Measurements from ENCODE around the gene TFEC.

The TFEC gene

GRCh38 chr7:115973406-115973805 is 57.2 kb downstream of the TFEC start:
- no peak for TF ChIP-seq CTCF (IDR thresholded peaks at IDR 0.05; ENCODE audit: low read depth, low read length, missing control alignments)
- no peak for DNase-seq (ENCODE audit: extremely low read depth, low read depth)
- H3K4me3 ChIP-seq (replicated peaks; ENCODE audit: low read depth, low read length): no peak overlapping the region

- no peak overlapping the region for H3K4me3 ChIP-seq (replicated peaks; ENCODE audit: low read depth, low read length)
- no peak for TF ChIP-seq CTCF (IDR thresholded peaks at IDR 0.05; ENCODE audit: low read depth, low read length, missing control alignments)
- no peak for DNase-seq (ENCODE audit: extremely low read depth, low read depth)
Observed at GRCh38 chr7:115971506-115971905, 59.1 kb downstream of the TFEC start.

GRCh38 chr7:115968596-115968995 is 62.0 kb downstream of the TFEC start:
- H3K4me3 ChIP-seq (replicated peaks; ENCODE audit: low read depth, low read length): no peak overlapping the region
- TF ChIP-seq CTCF (IDR thresholded peaks at IDR 0.05; ENCODE audit: low read depth, low read length, missing control alignments): no peak
- DNase-seq (ENCODE audit: extremely low read depth, low read depth): no peak

GRCh38 chr7:115968171-115968570 is 62.4 kb downstream of the TFEC start:
- H3K4me3 ChIP-seq (replicated peaks; ENCODE audit: low read depth, low read length): no peak overlapping the region
- no peak for DNase-seq (ENCODE audit: extremely low read depth, low read depth)
- TF ChIP-seq CTCF (IDR thresholded peaks at IDR 0.05; ENCODE audit: low read depth, low read length, missing control alignments): no peak

GRCh38 chr7:115965796-115966475 is 64.6 kb downstream of the TFEC start:
- DNase-seq (ENCODE audit: extremely low read depth, low read depth): no peak
- no peak for TF ChIP-seq CTCF (IDR thresholded peaks at IDR 0.05; ENCODE audit: low read depth, low read length, missing control alignments)

GRCh38 chr7:115965236-115965635 is 65.3 kb downstream of the TFEC start:
- TF ChIP-seq CTCF (IDR thresholded peaks at IDR 0.05; ENCODE audit: low read depth, low read length, missing control alignments): no peak
- no peak overlapping the region for H3K4me3 ChIP-seq (replicated peaks; ENCODE audit: low read depth, low read length)
- no peak for DNase-seq (ENCODE audit: extremely low read depth, low read depth)

More at GRCh38 chr7:115965796-115966475, 64.6 kb downstream of the TFEC start:
- H3K4me3 ChIP-seq (replicated peaks; ENCODE audit: low read depth, low read length): no peak overlapping the region

- TF ChIP-seq CTCF (IDR thresholded peaks at IDR 0.05; ENCODE audit: low read depth, low read length, missing control alignments): no peak
- DNase-seq (ENCODE audit: extremely low read depth, low read depth): no peak
- H3K4me3 ChIP-seq (replicated peaks; ENCODE audit: low read depth, low read length): no peak overlapping the region
Observed at GRCh38 chr7:115964799-115965198, 65.8 kb downstream of the TFEC start.

Measured in HFF-Myc (cell line).